ENCODE results near the gene OR5AU1.

Gene OR5AU1

GRCh38 chr14:21155963-21156362 is at the start of gene OR5AU1:
TSS of gene OR5AU1 (minus strand) at chr14:21156063. CDS start at chr14:21155872, 191 bp downstream.
- no peak within 1 kb of the TSS for H3K4me3 ChIP-seq (replicated peaks in 1 of 2; ENCODE audit: low read depth in 2 of 2, low read length in 2 of 2)
- TF ChIP-seq CTCF (IDR thresholded peaks at IDR 0.05; ENCODE audit: low read depth, low read length) = no peak
- no peak for DNase-seq (ENCODE audit: low read depth in 2 of 2)

DNA sequence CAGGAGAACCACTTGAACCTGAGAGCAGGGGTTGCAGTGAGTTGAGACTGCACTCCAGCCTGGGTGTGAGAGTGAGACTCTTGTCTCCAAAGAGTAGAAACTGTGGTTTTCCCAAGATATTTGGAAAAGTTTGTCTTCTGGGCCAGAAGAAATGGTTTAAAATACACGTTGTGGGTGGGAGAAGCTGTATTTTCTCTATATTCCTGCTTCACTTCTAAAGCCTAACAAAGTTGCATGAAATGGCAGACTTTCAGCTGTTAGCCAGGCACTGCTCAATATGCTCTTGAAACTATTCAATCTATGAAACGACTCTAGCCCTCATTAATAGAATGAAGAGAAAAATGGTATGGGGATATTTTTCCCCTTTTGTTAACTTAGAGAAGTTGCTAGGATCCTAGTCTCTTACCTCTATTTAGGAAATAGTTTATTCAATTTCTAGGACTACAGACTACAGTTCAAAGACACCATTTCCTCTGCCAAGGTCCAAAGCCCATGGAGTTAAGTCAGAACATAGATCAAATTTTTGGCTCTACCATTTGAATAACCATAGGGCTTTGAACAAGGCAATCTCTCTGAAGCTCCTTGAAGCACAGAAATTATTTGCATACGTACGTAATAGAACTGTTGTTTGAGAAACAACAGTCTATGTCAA is 49.3 kb upstream of the OR5AU1 start:
- DNase-seq (ENCODE audit: low read depth in 2 of 2) = no peak
- no peak overlapping the region for H3K4me3 ChIP-seq (replicated peaks in 1 of 2; ENCODE audit: low read depth in 2 of 2, low read length in 2 of 2)
- TF ChIP-seq CTCF (IDR thresholded peaks at IDR 0.05; ENCODE audit: low read depth, low read length) = no peak

GRCh38 chr14:21204167-21205025 is 48.5 kb upstream of the OR5AU1 start:
- H3K4me3 ChIP-seq (replicated peaks in 1 of 2; ENCODE audit: low read depth in 2 of 2, low read length in 2 of 2) = no peak overlapping the region
- no peak for DNase-seq (ENCODE audit: low read depth in 2 of 2)
- no peak for TF ChIP-seq CTCF (IDR thresholded peaks at IDR 0.05; ENCODE audit: low read depth, low read length)

DNA sequence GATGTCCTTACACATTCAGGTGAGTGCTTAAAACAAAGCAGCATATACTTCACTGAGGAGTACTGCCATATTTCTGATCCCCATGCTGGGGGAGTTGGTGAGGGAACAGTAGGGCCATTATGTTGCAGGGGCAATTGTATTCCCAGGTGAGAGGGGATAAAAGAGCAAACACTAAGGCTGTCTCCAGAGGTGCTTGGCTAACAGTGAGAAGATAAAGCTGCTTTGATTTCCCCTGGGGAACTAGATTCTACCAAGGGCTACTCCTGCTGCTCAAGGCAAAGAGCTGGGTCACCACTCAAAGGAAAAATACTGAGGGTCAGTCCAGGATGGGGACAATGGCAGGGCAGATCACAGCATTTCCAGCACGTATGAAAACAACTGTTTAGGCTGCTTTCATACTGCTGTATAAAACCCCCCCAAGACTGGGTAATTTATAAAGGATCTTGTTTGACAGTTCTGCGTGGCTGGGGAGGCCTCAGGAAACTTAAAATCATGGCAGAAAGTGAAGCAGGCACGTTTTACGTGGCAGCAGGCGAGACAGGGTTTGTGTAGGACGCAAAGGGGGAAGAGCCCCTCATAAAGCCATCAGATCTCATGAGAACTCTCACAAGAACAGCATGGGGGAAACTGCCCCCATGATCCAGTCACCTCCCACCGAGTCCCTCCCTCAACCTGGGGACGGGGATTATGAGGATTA is 47.8 kb upstream of the OR5AU1 start:
- no peak for DNase-seq (ENCODE audit: low read depth in 2 of 2)
- no peak for TF ChIP-seq CTCF (IDR thresholded peaks at IDR 0.05; ENCODE audit: low read depth, low read length)
- no peak overlapping the region for H3K4me3 ChIP-seq (replicated peaks in 1 of 2; ENCODE audit: low read depth in 2 of 2, low read length in 2 of 2)

DNA sequence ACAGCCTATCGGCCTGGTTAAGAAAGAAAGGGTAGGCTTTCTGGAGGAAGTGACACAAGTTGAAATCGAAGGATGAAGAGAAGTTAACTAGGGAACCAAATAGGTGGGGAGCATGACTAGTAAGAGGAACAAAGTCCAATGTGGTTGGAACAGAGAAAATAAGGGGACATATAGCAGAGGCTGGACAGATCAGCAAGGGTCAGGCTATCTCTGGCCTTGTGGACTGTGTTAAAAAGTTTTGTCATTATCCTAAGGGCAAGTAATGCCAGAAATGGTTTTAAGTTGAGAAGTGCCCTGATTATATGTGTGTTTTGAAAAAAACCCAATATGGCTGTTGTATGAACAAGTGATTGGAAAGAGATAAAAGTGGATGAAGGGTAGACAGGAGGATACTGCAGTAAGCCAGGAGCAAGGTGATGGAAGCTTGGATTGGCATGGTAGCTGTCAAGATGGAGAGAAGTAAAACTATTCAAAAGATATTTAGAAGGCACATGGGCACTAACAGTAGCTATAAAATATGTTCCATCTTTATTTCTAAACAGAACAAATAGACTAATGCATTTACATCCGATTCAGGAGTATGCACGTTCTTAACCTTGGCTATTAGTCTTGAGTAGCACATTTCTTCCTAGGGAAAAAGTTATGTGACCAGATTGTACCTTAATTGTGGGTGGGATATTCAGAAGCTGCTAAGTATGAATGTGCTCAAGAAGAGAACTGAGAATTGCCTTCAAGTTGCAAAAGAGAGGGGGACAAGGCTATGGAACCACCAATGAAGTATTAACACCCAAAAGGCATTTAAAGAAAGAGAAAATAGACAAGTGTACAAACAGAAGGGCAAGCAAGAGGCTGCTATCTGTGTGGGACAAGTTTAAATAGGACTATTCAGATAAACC is 46.8 kb upstream of the OR5AU1 start:
- TF ChIP-seq CTCF (IDR thresholded peaks at IDR 0.05; ENCODE audit: low read depth, low read length) = no peak
- no peak overlapping the region for H3K4me3 ChIP-seq (replicated peaks in 1 of 2; ENCODE audit: low read depth in 2 of 2, low read length in 2 of 2)
- no peak for DNase-seq (ENCODE audit: low read depth in 2 of 2)
